ENCODE results near the gene BIN1. TPM values are rescaled to one million over a fixed set of nuclear protein-coding genes. Genes with fewer than 3 reads are reported as not detected.

BIN1 gene
- total RNA-seq, 1 donor from 2014 or later = 33.4 TPM

GRCh38 chr2:127074358-127074757, 32.6 kb downstream of the BIN1 start:
- H3K4me3 ChIP-seq = no peak overlapping the region
- TF ChIP-seq, protein P1, sequence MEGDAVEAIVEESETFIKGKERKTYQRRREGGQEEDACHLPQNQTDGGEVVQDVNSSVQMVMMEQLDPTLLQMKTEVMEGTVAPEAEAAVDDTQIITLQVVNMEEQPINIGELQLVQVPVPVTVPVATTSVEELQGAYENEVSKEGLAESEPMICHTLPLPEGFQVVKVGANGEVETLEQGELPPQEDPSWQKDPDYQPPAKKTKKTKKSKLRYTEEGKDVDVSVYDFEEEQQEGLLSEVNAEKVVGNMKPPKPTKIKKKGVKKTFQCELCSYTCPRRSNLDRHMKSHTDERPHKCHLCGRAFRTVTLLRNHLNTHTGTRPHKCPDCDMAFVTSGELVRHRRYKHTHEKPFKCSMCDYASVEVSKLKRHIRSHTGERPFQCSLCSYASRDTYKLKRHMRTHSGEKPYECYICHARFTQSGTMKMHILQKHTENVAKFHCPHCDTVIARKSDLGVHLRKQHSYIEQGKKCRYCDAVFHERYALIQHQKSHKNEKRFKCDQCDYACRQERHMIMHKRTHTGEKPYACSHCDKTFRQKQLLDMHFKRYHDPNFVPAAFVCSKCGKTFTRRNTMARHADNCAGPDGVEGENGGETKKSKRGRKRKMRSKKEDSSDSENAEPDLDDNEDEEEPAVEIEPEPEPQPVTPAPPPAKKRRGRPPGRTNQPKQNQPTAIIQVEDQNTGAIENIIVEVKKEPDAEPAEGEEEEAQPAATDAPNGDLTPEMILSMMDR (IDR thresholded peaks at IDR 0.05) = no peak
- intact Hi-C loops (cut with DNase I) = no loop called here
- DNase-seq = no peak
- no peaks in the 10 kb centered on the region for H3K27me3 ChIP-seq
- no peaks in the 10 kb centered on the region for H3K9me3 ChIP-seq
- H3K4me1 ChIP-seq = no peaks in the 10 kb centered on the region
- no peak overlapping the region for H3K27ac ChIP-seq
- no peak for ATAC-seq
- peaks cover 4% of the 10 kb centered on the region for H3K36me3 ChIP-seq

GRCh38 chr2:127072970-127073369, 34.0 kb downstream of the BIN1 start:
- TF ChIP-seq, protein P1 (IDR thresholded peaks at IDR 0.05) = no peak
- DNase-seq (no peak), ATAC-seq (no peak)
- H3K9me3 ChIP-seq = no peaks in the 10 kb centered on the region
- intact Hi-C loops (cut with DNase I) = no loop called here
- H3K27me3 ChIP-seq = no peaks in the 10 kb centered on the region
- no peaks in the 10 kb centered on the region for H3K4me1 ChIP-seq
- H3K4me3 ChIP-seq = no peak overlapping the region
- peaks cover 4% of the 10 kb centered on the region for H3K36me3 ChIP-seq
- no peak overlapping the region for H3K27ac ChIP-seq

DNA sequence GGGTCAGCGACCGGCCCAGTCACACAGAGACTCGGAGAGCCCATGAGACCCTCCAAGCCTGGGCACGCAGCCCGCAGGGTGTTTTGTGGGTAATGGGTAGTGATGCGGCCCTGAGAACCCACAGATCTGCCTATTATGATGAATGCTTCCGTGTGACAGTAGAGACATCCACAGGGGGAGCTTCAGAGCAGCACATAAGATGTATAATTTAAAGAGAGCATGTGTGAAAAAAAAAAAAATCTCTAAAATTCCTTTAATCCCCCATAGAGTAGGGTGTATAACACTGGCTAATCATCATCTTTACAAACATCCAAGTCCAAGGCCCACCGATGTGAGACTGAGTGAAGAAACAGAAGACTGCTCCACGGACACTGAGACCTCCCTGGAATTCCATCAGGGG, 34.6 kb downstream of the BIN1 start:
- no peak overlapping the region for H3K27ac ChIP-seq
- no peak for DNase-seq
- peaks cover 6% of the 10 kb centered on the region for H3K4me1 ChIP-seq
- intact Hi-C loops (cut with DNase I) = no loop called here
- ATAC-seq = no peak
- H3K27me3 ChIP-seq = no peaks in the 10 kb centered on the region
- peaks cover 4% of the 10 kb centered on the region for H3K36me3 ChIP-seq
- H3K4me3 ChIP-seq = no peak overlapping the region
- TF ChIP-seq, protein P1 (IDR thresholded peaks at IDR 0.05) = no peak
- H3K9me3 ChIP-seq = no peaks in the 10 kb centered on the region

GRCh38 chr2:127071901-127072328, 35.0 kb downstream of the BIN1 start:
- ATAC-seq (no peak), DNase-seq (no peak)
- no peaks in the 10 kb centered on the region for H3K27me3 ChIP-seq
- TF ChIP-seq, protein P1 (IDR thresholded peaks at IDR 0.05) = no peak
- H3K27ac ChIP-seq = no peak overlapping the region
- H3K4me1 ChIP-seq = peaks cover 9% of the 10 kb centered on the region
- H3K36me3 ChIP-seq = peaks cover 4% of the 10 kb centered on the region
- H3K9me3 ChIP-seq = no peaks in the 10 kb centered on the region
- H3K4me3 ChIP-seq = no peak overlapping the region
- intact Hi-C loops (cut with DNase I) = no loop called here

- no peak overlapping the region for H3K4me3 ChIP-seq
- H3K9me3 ChIP-seq = no peaks in the 10 kb centered on the region
- H3K36me3 ChIP-seq = peaks cover 4% of the 10 kb centered on the region
- ATAC-seq = no peak
- peaks cover 19% of the 10 kb centered on the region for H3K4me1 ChIP-seq
- intact Hi-C loops (cut with DNase I) = no loop called here
- TF ChIP-seq, protein P1 (IDR thresholded peaks at IDR 0.05) = no peak
- no peak for DNase-seq
- H3K27ac ChIP-seq = no peak overlapping the region
- H3K27me3 ChIP-seq = no peaks in the 10 kb centered on the region
Measured at GRCh38 chr2:127070221-127070620, 36.7 kb downstream of the BIN1 start.

GRCh38 chr2:127069536-127069935, 37.4 kb downstream of the BIN1 start:
- Histone ChIP-seq H3K27ac (no peak overlapping the region), H3K4me1 (peaks cover 25% of the 10 kb centered on the region), H3K27me3 (no peaks in the 10 kb centered on the region), H3K9me3 (no peaks in the 10 kb centered on the region), H3K4me3 (no peak overlapping the region), H3K36me3 (peaks cover 4% of the 10 kb centered on the region)
- intact Hi-C loops (cut with DNase I) = loop anchor here (5.0 kb wide), 1 partner anchor 38 kb away; the partner anchor contains the start of gene BIN1
- TF ChIP-seq, protein P1 (IDR thresholded peaks at IDR 0.05) = no peak
- ATAC-seq (no peak), DNase-seq (no peak)
